GM13976 (cell line): Measurements from ENCODE around the gene CHRNE.

Experiments used
- DNase-seq: peaks from one replicate; pipeline ENCODE4 v3.0.0; 2012; ENCODE audit warnings: low spot score
- in situ Hi-C: fragments of 300-500 bp; cut with MboI; formaldehyde crosslinking; loops from one replicate; pipeline ENCODE4 v1.12.0; 2022; ENCODE audit warnings: low sequenced_read_pairs, mixed read lengths, inconsistent platforms; ENCODE audit not compliant: unreplicated experiment
- TF ChIP-seq, protein P1 (sequence below): IDR thresholded peaks from 2 replicates; pipeline ENCODE4 v1.5.1; 2012; ENCODE audit warnings: borderline replicate concordance, mild to moderate bottlenecking; ENCODE audit not compliant: insufficient read depth; ENCODE audit errors: extremely low read depth, missing control alignments, control extremely low read depth

CHRNE gene

GRCh38 chr17:4948166-4948930 lies 45.5 kb upstream of the CHRNE start, which contains the start of gene PFN1:
TSS of gene PFN1 (minus strand) at chr17:4948530. CDS start at chr17:4948394, 136 bp downstream.
- in situ Hi-C loops = no loop called here
- DNase-seq = peak; percentile 91

DNA sequence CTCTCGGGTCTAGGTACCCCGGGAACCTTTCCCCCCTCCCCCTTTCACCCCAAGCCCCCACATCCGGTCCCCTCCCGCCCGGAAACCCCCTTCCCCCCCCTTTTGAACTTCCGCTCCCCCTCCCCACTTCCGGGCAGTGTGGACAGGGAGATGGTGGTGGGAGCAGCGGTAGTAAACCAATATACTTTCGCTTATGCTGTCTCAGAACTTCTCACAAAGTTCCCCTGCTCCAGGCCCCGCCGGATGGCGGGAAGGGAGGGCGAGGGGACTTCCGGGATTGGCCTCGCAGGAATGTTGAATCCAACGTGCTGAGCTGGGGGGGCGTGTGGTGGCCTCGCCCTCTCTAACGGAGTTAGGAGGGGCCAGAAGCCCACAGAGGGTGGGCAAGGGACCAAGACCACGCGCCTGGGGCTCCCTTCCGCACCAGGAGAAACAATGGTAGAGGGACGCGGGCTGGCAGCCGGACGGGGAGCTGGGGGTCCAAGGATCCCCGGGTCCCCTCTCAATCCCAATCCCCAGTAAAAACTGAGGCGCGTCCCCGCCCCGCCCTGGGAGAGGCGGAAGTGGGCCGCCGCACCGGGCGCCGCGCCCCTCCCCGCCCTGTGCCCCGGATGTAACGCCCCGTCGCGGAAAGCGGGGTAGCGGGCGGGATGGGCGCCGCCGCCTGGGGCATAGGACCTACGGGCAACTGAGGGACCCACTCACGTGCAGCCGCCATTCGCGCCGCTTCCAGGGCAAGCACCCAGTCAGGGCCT lies 44.7 kb upstream of the CHRNE start:
- TF ChIP-seq, protein P1, sequence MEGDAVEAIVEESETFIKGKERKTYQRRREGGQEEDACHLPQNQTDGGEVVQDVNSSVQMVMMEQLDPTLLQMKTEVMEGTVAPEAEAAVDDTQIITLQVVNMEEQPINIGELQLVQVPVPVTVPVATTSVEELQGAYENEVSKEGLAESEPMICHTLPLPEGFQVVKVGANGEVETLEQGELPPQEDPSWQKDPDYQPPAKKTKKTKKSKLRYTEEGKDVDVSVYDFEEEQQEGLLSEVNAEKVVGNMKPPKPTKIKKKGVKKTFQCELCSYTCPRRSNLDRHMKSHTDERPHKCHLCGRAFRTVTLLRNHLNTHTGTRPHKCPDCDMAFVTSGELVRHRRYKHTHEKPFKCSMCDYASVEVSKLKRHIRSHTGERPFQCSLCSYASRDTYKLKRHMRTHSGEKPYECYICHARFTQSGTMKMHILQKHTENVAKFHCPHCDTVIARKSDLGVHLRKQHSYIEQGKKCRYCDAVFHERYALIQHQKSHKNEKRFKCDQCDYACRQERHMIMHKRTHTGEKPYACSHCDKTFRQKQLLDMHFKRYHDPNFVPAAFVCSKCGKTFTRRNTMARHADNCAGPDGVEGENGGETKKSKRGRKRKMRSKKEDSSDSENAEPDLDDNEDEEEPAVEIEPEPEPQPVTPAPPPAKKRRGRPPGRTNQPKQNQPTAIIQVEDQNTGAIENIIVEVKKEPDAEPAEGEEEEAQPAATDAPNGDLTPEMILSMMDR = no peak
- DNase-seq = peak; percentile 79
- in situ Hi-C loops = no loop called here

More at GRCh38 chr17:4948166-4948930, 45.5 kb upstream of the CHRNE start, which contains the start of gene PFN1:
- TF ChIP-seq, protein P1 = no peak

- in situ Hi-C loops = no loop called here
- TF ChIP-seq, protein P1 = no peak
- DNase-seq = no peak
Measured at GRCh38 chr17:4947010-4947410, 44.1 kb upstream of the CHRNE start.

- in situ Hi-C loops = no loop called here
- TF ChIP-seq, protein P1 = no peak
- DNase-seq = no peak
Measured at GRCh38 chr17:4946312-4946976, 43.5 kb upstream of the CHRNE start.

GRCh38 chr17:4945944-4946280 lies 43.0 kb upstream of the CHRNE start:
- TF ChIP-seq, protein P1 = no peak
- in situ Hi-C loops = no loop called here
- no peak for DNase-seq

- DNase-seq = peak; percentile 76
Measured at GRCh38 chr17:4945176-4945943, 42.5 kb upstream of the CHRNE start.

More at GRCh38 chr17:4945176-4945943, 42.5 kb upstream of the CHRNE start:
- TF ChIP-seq, protein P1 = no peak
- in situ Hi-C loops = no loop called here
